ENCODE data around the gene KIF2C.
A peak's percentile ranks its signal among the peaks of the same experiment; 100 is the strongest.
"Not testable (repeated sequence)": the region's sequence is repeated elsewhere in the genome, so short reads cannot be mapped to it uniquely, and the experiment has no call there.

Gene KIF2C

DNA sequence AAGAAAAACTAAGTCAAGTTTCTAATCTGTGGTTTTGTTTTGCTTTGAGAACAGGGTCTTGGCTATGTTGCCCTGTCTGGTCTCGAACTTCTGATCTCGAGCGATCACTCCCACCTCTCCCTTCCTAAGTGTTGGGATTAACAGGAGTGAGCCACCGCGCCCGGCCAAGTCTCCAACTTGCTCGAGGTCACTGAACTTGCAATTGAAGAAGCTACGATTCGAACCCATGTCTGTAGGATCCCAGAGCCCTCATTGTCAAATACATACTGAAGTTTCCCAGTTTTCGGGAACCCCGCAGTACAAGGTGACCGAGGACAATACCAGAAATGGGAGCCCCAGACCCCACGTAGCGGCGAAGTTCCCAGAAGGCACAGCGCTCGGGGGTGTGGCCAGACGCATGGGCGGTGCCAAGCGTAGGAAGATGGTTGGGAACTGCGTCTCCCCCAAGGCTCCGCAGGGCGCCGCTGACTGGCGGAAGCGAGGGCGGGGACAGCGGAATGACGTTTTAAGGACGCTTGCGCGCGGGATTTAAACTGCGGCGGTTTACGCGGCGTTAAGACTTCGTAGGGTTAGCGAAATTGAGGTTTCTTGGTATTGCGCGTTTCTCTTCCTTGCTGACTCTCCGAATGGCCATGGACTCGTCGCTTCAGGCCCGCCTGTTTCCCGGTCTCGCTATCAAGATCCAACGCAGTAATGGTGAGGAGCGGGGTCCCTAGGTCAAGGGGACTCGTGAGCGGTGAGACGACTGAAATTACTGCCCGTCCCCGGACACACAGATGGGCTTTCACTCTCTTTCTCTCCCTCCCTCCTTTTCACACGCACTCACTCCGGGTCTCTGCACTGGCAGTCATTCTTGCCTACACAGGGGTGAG is at the start of gene KIF2C:
KIF2C (plus strand) TSS at position 531 of the 872 bp plus-strand sequence; CDS start at position 627, 96 bp downstream.
- peak; percentile 98 for DNase-seq

DNA sequence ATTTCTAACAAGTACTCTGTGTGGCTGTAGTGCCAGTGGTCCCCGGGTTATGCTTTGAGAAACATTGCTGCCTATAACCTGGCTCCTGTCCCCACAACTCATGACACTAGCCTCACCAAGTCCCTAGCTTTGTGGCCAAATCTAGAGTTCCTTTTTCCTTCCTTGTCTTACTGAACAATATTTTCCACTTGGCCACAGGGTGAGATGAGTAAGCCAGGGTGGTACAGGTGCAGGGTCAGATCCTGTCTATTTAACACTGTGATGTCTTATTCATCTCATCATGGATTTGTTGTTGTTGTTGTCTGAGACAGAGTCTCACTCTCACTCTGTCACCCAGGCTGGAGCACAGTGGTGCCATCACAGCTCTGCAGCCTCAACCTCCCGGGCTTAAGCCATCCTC is 46.5 kb upstream of the KIF2C start:
- DNase-seq: no peak

DNA sequence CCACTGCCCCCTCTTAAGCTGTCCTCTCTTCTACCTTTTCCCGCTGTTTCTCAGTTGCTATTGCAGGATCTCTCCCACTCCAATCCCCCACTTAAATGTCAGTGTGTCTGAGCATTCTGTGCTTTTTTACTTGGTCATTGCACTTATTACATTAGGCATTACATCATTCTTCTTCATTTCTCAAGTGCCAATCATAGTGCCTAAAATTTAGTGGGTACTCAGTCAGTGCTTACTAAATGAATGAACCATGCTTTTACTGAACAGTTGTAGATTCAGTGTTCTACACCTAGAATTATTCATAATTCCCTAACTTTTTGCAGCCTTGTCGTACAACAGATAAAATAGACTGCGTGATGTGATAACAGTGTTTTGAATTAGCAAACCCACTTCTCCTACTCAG is 45.7 kb upstream of the KIF2C start:
- no peak for DNase-seq

DNA sequence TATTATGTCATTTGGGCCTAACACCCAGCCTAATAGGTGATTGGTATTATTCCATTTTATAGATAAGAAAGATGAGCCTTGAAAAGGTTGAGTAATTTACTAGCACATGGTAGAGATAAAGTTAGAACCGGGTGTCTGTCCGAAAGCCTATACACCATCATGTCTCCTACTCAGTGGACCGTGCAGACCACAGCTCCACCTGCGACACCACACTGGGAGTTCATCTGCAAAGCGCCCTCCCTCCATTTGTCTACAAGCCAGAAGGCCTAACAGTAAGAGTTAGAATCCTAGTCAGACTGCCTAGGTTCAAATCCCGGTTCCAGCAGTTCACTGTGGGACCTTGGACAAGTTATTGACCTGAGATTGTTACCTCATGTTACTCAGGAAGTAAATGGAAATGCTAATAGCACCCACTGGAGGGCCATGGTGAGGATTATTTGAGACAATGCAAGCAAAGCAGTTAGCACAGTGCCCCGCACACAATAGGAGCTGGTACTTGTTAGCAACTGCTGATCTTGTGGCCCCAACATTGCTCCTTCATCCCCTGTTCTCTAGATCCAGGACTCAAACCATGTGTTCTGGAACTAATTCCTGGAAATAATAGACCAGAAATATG is 44.7 kb upstream of the KIF2C start:
- DNase-seq: no peak

DNA sequence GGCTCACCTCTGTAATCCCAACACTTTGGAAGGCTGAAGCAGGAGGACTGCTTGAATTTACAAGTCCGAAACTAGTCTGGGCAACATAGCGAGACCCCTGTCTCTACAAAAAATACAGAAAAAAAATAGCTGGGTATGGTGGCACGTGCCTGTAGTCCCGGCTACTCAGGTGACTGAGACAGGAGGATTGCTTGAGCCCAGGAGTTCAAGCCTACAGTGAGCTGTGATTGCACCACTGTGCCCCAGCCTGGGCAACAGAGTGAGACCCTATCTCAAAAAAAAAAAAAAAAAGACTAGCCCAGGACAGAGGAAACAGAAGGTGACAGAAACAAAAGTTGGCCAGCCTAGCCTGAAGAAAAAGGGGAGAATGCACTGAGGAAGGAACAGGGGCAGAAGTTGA is 44.0 kb upstream of the KIF2C start:
- DNase-seq: no peak

DNA sequence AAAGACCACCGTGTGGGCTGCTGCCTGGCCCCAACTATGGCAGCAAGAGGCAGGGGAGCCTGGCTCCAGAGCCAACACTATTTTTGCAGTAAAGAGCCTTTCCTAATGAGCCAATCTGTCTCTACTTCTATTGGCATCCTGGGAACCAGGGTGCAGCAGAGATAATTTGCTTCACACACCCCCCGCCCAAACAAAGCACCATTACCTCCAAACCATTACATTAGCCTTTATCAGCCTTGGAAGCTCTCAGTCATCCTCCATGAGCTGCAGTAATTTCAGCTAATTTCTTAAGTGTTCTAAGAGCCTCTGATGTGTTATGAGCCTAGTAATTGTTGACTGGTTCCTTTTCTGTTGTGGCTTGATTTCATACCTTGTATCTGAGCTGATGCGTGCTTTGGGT is 43.5 kb upstream of the KIF2C start:
- DNase-seq: no peak

DNA sequence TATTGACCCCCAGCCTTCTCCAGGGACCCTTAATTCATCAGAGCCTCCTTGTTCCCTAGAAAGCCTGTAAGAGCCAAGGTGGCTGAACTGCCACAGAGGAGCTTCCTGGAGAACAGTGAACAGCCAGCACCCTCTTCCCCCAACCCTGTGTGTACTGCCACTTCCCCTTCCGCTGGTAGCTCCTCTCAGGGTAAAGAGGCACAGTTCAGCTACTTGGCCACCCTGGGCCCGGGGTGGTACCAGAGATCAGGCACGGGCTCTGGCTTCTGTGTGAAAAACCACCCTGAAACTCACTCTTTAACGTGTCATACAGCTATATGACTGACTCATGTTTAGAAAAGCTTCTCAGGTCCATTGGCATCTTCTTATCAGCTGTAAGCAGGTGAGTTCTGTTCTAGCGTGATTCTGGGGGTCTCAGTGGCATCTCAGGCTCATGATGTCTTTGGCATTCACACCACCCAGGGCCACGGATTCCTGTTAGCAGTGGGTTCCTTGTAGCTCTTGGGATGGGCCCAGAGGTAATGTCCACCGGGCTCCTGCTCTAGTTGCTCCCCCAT is 42.8 kb upstream of the KIF2C start:
- peak; percentile 8 for DNase-seq

DNA sequence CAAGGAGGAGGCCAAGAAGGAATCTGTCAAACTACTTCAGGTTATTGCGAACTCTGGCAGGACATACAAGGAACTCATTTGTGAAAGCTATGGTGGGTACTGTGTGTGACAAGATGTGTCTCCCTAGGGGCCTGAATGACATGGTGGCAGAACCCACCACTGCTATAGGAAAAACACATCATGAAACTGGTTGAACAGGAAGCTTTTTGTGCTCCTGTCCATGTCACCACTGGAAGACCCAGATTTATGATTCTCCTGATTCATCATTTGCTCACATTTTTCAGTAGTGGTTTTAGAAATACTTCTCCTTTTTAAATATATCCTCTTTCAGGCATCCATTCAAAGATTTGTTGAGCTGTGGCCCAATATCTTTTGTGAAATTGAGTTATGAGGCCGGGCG is 41.5 kb upstream of the KIF2C start:
- no peak for DNase-seq

DNA sequence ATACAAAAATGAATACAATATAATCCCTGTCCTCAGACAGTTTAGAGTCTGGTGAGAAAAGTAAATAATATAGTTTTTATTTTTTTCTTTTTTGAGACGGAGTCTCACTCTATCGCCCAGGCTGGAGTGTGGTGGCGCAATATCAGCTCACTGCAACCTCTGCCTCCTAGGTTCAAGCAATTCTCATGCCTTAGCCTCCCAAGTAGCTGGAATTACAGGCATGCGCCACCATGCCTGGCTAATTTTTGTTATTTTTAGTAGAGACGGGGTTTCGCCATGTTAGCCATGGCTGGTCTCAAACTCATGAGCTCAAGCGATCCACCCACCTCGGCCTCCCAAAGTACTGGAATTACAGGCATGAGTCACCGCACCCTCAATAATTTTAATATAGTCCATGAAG is 40.3 kb upstream of the KIF2C start:
- DNase-seq: not testable (repeated sequence)

DNA sequence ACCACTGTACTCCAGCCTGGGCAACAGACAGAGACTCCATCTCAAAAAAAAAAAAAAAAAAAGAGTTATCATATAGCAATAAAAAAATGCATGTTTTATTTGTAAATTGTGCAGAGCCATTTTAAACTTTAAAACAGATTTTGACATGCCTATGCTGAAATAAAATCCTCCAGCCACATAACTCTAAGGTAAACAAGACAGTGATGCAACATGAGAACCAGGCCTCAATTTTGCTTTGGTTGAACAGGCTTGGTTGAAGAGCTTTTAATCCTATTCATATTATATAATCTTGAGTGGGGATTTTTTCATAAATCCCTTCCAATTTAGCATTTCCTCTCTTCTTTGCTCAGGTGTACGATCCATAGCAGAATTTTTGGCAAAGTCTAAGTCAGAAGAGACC is 39.1 kb upstream of the KIF2C start:
- no peak for DNase-seq

DNA sequence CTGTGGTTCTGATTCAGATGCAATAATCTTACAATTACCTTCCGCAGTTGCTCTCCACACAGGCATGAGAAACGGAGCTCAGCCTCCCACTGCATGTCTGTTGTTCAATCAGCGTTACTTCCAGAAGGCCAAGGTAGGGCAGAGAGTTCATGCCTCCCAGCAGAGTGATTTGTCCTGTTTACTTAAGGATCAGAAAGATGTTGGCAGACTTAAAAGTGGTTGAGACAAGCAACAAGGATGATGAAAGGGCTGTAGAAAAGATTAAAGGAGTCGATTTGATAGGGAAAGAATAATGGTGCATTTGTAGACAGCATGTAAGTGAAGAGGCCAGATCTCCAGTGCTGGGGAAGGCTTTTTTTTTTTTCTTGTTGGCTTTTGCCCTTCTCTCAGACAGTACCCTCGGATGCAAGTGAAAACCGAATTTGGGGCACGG is 38.5 kb upstream of the KIF2C start:
- no peak for DNase-seq

DNA sequence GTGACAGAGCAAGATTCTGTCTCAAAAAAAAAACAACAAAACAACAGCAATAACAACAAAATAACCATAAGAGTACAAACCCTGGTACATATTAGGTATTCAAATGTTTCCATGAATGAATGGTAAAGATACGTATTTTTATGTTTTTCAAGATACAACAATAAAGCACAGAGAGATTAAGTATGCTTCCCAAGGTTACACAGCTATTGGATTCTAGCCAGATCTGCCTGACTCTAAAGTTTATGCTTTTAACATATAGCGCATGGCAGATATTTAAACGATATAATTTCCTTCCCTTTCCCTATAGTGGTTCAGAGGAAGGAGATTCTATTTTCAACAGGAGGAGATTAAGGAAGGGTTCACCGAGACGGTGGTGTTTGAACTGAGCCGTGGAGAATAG is 34.2 kb upstream of the KIF2C start:
- DNase-seq: no peak

DNA sequence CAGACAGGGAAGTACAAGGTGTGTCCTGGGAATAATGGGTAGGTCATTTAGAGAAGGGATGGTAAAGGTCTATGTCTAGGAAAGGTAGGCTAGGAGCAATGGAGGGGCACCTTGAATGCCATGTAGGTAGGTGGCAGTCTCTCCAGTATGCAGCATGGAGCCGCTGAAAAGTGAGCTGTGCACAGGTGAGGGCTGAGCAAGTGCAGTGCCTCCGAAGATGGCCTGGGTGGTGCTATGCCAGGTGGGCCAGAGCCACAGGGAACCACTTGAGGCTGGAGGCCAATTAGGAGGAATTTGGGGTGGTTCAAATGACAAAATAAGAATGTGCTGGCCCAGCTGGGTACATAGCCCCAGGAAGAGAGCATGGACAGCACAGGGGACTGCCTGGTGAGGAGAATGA is 33.7 kb upstream of the KIF2C start:
- no peak for DNase-seq

DNA sequence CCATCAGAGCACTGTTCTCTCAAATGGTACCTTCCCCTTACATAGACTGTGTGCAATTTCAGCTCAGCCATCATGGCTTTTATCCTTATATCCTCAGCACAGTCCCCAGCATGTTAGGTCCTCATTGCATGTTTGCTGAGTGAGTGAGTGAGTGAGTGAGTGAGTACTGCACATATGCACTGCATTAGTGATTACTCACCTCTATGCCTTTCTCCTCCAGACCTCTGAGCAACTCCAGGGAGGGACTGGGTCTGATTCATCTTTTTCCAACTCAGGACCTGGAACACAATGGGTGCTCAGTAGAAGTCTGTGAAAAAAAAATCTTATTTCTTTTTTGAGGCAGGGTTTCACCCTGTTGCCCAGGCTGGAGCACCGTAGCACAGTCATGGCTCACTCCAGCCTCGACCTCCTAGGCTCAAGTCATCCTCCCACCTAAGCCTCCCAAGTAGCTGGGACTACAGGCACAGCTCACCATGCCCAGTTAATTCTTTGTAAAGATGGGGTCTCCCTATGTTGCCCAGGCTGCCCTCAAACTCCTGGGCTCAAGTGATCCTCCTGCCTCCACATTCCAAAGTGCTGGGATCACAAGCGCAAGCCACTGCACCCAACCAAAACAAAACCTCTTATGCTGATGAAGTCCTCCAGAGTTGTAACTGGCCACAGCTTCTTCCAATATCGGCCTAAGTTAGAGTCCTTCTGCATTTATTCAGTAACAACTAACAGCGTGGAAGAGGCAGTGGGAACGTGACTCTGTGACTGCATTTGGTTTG is 32.3 kb upstream of the KIF2C start:
- DNase-seq: no peak

DNA sequence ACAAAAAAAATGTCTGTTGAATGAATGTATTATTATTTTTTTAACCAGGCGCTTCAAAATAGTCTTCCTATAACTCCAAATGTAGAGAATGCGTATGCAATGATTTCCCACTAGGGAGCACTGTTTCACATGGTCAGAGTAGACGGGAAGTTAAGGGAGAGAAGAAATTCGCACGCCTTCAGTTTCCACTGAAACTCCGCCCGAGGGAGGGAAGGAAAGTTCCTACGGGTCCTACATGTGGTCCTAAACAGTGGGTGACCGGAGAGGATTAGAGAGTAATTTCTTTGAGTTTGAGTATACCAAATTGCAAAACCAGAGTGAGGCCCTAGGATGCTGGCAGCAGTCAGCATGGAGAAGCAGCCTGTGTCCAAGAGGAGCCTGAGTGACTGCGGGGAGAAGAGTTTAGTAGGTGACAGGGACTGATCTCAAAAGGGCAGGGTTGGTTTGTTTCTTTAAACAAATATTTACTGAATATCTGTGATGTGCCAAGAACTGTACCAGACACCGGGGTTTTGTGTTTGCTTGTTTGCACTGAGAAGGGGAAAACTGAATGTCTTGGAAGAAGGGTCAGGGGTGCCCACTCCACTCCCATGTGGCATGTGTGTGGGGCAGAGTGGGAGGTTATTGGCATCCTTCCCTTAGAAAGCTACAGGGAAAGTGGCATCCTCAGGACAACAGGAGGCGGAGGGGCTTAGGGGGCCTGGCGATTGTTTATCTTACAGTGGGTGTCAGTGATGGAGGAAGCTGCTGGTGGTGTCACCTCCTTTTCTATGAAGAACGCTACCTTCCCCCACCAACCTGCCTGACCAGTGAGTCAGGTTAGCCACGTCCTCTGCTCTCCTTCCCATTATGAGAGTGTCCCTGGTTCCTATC is 31.4 kb upstream of the KIF2C start:
- DNase-seq: peak; percentile 39

DNA sequence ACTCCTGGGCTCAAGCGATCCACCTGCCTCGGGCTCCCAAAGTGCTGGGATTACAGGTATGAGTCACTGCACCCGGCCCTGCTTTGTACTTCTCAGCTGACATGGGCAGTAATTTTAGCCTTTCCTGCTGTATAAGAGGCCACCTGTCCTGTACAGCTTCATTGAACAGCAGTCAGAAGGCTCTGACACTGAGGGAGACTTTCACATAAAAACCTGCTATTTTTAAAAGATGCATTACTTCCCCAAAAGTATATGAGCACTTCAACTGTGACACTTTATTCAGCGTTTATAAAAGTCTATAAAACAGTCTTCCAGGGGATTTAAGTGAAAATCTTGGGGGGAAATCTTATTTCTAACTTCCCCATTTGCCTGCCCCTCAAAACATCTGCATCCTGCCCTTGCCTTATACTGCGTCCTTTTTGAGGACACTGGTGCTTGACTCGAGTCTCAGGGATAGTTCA is 26.3 kb upstream of the KIF2C start:
- no peak for DNase-seq

DNA sequence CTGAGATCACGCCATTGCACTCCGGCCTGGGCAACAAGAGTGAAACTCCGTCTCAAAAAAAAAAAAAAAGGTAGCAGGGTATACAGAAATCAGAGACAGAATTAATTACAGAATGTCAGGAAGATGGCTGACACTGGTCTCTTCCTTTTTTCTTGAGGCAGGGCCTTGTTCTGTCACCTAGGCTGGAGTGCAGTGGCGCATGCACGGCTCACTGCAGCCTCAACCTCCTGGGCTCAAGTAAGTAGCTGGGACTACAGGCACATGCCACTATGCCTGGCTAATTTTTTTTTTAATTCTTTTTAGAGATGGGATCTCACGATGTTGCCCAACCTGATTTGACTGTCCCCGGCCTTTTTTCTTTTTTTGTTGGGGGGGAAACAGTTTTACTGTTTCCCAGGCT is 25.1 kb upstream of the KIF2C start:
- DNase-seq: no peak

DNA sequence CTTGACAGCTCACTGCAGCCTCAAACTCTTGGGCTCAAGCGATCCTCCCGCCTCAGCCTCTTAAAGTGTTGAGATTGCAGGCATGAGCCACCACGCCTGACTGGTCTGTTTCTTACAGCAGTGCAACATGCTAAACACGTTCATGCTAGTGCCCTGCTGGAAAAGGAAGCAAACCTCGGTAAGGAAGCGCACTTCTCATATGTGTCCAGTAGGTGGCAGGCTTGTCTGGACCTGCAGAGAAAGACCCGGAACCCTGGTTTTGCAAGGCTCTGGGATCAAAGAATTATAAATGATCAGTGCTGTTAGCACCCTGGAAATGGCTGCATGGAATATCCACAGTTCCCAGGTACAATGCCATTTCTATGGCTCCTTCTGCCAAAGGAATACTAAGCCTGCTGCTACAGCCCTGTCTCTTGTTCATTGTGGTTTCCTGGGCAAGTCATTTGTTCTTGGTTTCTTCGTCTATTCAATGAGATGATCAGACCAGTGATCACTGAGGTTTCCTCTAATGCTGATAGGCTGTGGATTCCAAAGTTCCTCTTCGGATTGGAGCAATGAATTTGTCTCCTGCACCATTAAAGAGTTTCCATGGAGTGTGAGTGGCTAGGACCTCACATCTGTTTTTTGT is 24.6 kb upstream of the KIF2C start:
- peak; percentile 78 for DNase-seq

DNA sequence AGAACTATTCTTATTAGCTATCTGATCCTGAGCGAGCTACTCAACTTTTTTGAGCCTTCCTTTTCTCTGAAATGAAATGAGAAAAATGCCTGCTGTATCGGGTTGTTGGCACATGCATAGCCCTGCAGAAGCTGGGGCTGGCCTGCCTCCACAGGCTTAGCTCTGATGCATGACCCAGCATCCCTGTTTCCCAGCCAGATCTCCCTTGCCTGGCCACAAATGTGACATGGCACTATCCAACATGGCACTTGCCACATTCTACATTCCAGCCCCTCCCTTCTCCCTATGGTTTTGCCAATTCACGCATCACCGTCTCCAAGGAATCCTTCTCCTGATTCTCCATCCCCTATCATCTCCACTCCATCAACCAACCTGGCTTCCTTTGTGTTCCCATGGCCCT is 22.5 kb upstream of the KIF2C start:
- DNase-seq: no peak

DNA sequence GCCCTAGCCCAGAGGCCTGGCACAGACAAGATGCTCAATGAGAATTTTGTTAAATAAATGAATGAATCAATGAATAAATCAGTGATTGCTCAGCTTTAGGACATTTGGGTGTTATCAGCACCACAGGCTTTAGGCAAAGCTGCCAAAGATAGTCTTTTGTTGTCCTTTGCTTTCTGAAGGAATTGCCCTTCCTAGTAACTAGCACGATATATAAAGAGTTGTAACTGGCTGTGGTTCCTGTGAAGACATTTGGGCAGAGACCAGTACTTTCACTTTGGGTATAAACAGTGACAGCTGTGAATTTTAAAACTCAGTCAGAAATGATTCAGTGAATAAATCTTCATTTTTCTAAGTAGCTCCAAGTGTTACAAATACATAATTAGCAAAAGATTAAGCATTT is 22.0 kb upstream of the KIF2C start:
- DNase-seq: no peak

DNA sequence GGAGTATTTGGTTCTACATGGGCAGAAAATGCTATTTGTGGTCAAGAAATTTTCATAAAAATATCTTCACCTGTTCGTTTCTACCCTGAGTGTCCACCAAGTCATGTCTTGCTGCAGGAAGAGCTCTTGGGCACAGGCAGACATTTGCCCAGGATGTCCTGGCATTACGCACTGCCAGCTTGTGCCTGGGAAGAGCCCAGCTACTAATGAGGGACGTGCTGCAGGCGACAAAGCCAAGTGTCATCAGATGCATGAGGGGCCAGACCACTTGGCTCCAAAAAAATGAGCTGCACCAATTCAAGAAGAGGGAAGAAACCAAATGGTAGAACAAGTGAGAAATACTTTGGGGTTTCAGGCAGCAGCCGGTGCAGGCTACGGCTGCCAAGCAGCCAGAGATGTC is 21.5 kb upstream of the KIF2C start:
- no peak for DNase-seq

DNA sequence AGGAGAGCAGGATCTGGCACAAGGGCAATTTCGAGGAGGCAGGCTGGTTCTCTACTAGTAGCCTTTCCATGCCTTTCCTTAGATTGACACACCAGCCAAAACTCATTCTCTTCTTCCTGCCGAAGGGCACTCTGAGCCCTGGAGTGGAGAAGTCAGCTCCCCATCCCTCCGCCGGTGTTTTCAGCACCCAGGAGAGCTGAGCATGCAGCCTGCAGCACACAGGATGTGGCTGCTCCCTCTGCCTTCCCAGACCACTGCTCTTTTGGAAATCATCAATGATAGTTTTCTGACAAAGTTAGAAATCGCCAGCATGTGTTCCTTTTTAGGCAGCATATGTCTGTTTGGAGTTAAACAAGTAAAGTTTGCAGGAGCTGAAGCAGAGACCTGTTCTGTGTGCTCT is 20.3 kb upstream of the KIF2C start:
- DNase-seq: no peak

Measured in midbrain (tissue), 1 donor.